Stimulated activated naive CD4-positive, alpha-beta T cell (primary cell): ENCODE data around the gene BPIFA3.
"Not testable (repeated sequence)": the region's sequence is repeated elsewhere in the genome, so short reads cannot be mapped to it uniquely, and the experiment has no call there.

Experiments used
- DNase-seq, 6 experiments: peaks; one replicate each; lab custom pipeline; 2025; lab: John Stamatoyannopoulos, UW

The BPIFA3 gene

DNA sequence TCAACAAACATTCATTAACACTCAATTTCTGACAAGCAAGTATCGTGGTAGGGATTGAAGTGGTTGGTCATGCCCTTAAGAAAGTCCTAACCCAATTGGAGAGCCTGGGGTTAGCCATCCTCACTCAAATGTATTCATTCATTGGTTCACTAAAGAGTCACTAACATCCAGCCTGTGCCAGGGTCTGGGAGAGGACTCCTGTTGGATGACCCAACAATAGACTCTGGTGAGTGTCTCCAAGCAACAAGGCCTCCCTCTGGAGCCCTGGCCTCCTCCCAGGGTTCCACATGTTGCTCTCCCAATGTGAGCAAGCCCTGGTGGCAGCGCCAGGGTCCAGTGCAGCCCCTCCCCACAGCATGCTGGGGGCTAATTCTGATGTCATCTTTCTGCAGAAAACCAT lies at the start of gene BPIFA3:
TSS of gene BPIFA3 (plus strand) at position 301 of the 400 bp plus-strand sequence. CDS start 185 bp downstream, outside the sequence.
- DNase-seq, result no peak

DNA sequence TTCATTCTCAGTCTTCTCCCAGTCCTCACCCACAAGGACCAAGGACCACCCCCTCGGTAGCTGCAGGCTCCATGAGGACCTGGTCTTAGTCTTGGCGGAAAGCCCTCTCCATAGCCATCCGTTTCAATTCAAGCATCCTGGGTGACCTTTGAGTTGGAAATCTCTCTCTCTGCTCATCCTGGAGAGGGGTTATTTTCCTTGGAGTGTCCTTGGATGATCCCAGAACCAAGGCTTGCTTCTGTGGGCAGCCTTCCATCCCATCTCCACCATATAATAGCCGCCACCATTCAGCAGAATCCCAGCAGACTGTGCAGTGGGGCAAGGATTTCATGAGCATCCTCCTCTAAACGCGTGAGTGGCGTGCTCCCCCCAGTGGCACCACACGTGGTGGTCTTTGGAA lies 49.3 kb upstream of the BPIFA3 start, which contains the start of gene BPIFA2:
TSS of gene BPIFA2 (plus strand) at position 301 of the 400 bp plus-strand sequence. CDS start 987 bp downstream, outside the sequence.
- DNase-seq, result no peak

DNA sequence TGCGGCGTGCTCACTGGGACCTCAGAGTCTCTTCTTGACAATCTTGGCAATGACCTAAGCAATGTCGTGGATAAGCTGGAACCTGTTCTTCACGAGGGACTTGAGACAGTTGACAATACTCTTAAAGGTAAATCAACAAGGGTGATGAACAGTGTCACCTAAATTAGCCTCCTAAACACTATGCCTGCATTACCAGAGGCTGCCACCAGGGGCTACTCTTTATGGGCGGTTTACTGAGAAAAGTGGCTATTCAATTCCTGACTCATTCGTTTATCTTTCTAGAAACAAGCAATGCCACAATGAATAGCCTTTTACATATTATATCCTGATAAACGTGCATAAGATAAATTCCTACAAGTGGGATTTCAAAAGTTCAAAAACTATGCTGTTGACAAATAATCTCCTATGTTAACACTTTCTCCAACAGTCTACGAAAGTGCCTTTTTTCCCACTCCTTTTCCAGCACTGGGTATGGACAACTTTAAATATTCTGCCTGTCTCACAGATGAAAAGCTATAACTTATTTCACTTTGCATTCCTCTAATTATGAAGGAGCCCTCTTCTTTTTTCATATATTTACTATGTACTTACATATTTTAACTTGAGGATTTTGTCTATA lies 47.9 kb upstream of the BPIFA3 start:
- DNase-seq, result no peak

DNA sequence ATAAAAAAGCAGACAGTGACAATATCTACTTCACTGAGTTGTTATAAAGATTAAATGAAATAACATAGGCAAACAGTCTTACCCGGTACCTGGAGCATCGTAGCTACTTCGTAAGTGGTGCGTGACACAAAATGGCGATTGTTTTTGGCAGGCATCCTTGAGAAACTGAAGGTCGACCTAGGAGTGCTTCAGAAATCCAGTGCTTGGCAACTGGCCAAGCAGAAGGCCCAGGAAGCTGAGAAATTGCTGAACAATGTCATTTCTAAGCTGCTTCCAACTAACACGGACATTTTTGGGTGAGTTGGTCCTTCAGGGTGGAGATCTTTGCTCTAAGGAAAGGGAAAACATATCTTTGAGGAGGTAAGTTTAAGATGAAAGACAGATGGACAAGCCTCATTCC lies 44.4 kb upstream of the BPIFA3 start:
- DNase-seq, result no peak

DNA sequence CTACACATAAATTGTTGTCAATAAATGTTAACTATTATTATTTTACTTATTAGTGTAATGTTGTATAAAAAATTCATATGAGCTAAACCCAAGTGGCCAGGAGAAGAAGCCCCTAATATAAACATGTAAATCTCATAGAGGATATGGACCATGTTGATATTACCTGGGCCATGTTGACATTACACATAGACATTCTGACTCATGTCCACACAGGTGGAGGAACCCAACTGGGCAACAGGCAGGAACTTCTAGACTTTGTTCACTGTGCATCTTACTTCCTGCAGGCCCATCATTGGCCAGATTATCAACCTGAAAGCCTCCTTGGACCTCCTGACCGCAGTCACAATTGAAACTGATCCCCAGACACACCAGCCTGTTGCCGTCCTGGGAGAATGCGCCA lies 42.0 kb upstream of the BPIFA3 start:
- DNase-seq, result no peak

DNA sequence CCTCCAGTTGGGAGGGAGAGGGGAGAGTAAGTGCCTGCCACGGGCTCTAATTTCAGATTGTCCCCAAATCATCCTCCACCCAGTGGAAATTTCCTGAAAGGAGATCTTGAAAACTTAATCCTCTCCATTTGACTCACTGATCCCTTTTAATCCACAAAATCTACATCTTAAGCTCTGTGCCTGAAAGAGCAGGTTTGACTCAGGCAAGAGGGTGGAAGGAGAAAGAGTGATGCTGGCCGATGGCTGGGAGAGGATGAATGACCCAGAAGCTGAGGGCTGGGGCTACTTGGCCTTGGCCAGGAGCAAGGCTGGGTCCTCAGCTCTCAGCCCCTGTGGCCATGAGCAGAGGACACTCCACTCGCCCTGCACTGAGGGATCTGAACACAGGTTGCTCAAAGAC lies 41.1 kb upstream of the BPIFA3 start:
- DNase-seq, result no peak

DNA sequence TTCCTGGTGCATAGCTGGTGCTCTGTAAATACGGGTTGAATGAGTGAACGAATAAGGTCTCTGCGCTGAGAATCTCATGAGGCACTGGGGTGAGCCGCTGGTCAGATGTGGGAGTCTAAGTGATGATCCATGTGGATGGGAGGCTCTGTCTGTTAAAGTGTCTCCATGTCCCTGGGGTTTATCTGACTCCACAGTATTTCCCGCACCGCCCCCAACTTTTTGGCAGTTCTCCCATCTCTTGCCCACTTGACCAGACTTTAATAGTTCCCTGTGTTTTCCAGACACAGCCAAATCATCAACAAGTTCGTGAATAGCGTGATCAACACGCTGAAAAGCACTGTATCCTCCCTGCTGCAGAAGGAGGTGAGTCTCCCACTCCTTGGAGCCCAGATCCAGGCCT lies 39.3 kb upstream of the BPIFA3 start:
- DNase-seq, result no peak

DNA sequence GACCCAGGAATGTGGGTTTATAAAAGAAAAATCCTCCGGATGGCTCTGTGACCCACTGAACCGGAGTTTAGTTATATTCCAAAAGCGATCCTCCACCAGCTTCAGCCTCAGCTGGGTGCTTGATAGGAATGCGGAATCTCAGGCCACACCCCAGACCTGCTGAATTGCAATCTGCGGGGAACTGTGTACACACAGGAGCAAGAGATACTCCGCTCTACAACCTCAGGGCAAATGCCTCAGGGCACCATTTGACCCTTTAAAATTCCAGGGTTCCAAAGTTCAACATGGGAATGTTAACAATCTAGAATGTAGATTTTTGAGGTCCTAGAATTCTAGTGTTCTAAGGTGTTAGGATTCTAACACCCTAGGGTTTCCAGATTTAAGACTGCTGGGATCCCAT lies 38.4 kb upstream of the BPIFA3 start:
- no peak for DNase-seq

DNA sequence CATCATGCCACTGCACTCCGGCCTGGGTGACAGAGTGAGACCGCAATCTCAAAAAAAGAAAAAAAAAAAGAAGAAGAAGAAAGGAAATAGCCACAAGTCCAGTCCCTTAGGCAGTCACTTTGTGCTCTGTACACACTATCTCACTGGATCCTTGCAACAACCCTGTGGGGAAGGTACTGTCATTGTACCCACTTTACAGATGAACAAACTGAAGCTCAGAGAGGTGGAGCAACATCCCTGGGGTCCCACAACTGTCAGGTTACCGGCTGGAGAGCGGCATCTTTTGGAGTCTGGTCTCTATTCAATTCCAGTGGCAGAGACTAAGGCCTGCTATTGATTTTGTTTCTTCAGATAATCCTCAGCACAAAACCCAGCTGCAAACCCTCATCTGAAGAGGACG lies 37.0 kb upstream of the BPIFA3 start:
- no peak for DNase-seq

DNA sequence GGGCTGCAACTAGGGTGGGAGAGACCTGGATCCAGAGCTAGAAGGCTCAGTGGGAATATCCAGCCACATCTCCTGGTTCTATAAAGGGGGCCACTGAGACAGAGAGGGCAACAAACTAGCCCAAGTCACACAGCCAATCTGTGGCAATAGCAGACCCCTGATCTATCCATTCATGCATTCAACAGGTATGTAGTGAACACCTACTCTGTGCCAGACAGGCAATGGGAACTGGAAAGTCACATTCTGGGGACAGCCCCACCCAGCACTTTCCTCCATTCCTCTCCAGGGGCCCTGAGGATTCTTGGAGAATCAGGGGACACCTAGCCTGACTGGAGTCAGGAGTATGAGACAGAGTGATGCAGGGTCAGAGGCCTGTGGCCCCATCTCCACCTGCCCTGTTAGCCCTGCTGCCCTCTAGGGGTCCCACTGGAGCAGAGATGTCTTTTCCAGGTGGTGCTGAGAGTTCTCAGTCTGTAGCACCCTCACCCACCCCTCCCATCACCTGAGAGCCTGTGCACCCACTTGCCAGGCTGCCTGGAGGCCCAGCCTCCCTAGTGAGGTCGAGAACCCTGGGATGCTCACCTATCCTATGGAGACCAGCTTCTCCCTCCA lies 35.6 kb upstream of the BPIFA3 start:
- DNase-seq, result no peak

DNA sequence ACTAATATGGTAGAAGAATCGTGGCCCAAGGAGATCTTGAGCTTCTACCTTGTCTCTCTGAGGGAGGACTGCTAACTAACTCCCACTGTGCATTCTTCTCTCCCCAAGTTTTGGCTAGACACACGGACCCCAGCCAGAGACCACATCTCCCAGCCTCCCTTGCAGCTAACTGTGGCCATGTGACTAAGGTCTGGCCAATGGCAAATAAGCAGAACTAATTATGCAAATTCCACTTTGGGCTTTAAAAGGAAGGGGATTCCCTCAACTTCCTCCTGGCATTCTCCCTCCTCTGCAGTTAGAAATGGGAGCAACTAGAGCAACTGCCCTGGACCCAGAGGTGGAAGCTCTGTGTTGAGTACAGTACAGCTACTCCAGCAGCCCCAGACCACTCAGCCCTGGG lies 33.8 kb upstream of the BPIFA3 start:
- DNase-seq, result no peak

DNA sequence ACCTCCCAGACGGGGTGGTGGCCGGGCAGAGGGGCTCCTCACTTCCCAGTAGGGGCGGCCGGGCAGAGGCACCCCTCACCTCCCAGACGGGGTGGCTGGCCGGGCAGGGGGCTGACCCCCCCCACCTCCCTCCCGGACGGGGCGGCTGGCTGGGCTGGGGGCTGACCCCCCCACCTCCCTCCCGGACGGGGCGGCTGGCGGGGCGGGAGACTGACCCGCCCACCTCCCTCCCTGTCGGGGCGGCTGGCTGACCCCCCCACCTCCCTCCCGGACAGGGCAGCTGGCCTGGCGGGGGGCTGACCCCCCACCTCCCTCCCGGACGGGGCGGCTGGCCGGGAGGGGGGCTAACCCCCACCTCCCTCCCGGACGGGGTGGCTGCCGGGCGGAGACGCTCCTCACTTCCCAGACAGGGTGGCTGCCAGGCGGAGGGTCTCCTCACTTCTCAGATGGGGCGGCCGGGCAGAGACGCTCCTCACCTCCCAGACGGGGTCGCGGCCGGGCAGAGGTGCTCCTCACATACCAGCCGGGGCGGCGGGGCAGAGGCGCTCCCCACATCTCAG lies 32.0 kb upstream of the BPIFA3 start:
- not testable (repeated sequence) for DNase-seq

DNA sequence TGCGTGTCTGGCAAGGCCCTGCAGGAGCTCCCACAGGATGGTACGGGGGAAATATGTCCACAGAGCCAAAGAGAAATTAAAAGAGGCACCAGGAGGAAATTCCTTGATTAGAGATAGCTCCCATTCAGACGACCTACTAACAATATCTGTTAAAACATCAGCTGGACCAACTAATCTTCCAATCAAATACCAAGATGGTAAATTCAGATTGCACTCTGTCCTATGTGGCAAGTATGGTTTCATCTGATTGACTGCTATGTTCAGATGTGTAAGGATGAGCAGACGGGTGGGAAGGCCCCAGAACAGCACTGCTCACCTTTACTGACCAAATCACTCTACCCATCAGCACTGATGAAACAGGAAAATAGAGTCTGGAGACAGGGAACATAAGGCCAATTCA lies 29.7 kb upstream of the BPIFA3 start:
- no peak for DNase-seq

DNA sequence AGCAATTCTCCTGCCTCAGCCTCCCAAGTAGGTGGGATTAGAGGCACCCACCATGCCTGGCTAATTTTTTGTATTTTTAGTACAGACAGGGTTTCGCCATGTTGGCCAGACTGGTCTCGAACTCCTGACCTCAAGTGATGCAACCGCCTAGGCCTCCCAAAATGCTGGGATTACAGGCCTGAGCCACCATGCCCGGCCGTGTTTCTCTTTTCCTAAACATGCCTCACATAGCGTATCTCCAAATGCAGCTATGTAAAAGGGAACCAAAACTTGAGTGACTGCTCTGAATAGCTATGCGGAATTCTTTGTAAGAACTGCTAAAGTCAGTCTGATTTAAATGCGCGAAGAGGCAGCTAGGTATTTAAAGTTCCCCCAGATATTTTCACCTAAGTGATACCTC lies 28.7 kb upstream of the BPIFA3 start:
- DNase-seq, result no peak

DNA sequence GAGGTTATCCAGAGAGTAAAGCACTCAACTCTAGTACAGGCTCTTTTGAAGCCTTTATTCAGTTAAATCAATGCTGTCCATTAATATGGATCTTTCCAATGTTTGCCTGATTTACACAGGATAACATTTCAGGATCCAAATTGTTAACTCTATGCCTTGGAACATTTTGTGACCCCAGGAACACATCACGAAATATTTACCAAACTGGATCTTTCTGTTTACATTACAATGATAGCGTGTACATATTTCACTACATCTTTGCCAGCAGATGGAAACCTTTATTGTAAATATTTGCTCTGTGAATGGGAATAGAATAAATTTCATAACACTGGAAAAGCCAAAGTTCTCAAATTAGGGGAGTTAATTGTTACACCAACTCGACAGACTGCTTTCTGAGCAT lies 25.7 kb upstream of the BPIFA3 start:
- no peak for DNase-seq

DNA sequence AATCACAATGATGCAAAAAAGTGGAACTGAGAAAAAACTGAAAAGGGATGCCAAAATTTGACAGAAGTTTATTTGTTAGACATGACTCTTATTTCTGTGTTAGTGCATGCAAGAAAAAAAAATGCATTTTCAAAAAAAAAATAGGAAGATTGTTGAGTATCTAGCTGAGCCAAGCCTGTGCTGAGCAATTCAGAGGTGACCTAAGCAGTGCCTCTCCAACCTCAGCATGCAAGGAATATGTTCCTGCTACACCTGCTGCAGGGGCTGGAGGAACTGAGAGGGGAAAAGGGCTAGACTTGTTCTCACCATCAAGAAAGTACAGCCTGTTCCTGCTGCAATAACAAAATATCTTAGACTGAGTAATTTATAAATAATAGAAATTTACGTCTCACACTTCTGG lies 25.2 kb upstream of the BPIFA3 start:
- DNase-seq, result no peak

DNA sequence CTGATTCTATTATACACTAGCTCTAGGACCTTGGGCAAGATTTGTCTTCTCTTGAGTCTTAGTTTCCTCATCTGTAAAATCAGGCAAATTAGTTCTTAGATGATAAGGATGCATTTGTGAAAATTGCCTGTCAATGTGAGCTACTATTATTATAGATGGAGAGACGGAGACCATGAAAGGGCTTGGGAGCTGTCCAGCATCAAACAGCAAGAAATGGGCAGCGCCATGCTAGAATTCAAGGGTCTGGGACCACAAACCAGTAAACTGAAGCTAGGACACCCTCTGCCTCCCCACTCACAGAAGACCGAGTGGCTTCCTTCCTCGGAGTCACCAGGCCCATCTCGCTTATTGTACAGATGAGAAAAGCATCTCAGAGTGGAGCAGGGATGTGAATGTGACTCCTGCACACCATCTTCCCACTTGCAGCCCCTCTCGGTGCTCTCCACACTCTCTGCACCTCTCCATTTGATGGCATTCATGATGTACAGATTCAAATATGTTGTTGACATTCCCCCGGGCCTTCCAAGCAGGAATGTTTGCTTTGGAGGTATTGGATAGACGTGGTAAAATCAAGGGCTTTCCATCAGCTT lies 24.1 kb upstream of the BPIFA3 start:
- no peak for DNase-seq

DNA sequence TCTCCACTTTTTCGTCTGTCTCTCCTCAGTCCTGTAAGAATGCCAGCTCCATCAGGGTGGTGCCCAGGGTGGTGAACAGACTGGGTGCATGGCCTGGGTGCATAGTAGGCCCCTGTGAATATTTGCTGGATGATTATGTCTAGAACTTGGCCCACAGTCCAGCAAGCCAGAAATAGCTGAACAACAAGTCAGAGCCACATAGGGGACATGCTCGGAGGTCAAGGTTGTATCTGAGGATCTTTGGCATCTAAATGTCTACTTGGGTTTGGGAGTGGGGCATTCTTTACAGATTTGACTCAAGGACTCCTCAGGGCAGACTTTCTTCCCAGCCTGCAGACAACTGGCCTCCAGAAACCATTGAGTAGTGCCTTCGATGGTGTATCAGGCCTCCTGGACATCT lies 18.1 kb upstream of the BPIFA3 start:
- DNase-seq, result no peak

DNA sequence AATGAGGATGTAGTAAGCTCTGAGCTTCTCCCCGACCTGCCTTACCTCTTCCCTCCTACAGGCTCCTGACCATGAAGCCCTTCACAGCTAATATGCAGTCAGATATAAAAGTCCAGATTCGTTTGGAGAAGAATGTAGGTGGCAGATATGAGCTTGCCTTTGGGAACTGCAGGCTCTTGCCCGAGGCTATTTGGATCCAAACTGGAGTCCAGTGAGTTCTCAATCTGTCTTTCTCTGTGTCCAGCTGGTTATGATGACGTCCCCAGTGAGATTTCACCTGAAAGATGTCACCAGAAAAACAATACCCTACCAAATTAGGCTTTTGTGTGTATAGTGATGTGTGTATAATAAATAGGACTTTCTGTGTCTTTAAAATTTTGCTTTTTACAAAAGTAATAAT lies 14.7 kb upstream of the BPIFA3 start:
- no peak for DNase-seq

DNA sequence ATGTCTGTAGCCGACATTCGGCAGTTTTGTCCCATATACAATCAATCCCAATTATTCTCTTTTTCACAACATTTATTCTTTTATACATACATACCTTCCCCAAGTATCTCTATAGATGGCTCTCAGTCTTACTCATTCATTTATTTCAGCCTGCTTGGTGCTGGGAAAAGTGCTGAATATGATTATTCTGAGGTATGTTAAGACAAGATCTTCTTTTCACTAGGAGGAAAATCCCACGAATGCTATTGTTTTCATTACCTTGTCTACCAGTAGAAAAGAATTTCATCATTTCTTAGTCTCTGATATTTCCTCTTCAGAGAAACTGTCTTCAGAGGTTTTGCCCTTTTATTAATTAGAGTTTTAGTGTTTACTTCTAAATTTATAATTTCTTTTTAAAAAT lies 13.7 kb upstream of the BPIFA3 start:
- no peak for DNase-seq

DNA sequence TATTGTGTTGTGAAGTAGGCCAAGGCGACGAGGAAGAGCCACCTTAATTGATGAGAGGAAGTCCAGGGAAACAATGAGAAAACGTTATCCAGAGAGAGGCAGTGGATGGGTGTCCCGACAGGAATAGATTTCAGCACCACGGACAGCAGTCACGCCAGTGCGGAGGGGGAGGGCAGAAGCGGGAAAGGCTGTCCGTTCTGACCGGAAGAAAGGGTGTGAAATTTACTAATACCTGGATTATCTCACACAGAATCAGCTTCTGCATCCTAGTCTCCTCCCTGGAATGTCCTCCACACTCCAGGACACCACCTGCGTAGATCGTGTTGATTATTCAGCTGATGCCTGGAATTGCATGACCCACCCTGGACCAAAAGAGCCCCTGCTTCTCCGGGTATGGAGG lies 7.4 kb upstream of the BPIFA3 start:
- peak in 3 of 6 experiments; percentile 5 to 24 (median 16) for DNase-seq

DNA sequence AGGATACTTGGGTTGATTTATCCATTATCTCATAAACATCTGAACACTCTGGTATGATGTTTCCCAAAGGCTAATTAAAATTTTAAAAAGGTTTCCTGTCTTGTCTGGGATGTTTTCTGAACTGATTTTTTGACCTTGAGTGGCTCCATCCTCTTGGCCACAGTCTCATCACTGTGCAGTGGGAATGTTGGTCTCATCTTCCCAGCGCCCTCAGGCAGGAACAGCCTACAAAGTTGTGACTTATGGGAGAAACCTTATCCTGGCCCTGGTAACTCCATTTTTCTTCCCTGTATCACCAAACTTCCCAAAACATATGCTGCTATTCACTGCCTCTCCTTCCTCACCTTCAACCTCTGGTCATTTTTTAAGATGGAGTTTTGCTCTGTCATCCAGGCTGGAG lies 6.8 kb upstream of the BPIFA3 start:
- DNase-seq, result no peak

DNA sequence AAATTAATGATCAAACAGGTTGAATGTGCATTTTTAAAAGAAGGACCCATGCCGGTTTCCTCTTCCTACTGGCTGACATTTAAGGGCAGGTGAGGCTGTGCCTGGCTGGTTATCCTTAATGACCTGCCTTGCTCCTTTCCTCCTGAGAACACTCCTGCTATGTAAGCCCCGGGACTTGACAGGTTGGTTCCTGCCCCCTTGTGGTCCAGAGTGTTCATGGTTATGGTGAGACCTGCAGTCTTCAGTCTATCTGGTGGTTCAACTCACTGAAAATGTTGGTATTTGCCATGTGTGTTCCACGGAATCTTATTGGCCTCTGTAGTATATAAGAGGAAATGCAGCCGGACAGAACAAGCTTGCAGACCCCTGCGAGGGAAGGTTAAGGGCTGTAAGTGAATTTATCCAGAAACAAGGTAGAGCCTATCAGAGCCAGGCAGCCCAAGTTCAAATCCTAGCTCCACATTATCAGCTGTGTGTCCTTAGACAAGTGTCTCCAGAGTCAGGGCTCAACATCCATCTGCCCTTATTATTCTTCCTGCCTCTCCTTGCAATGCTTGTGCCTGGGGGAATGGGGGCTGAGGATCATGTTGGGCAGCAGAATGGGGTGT lies 5.2 kb upstream of the BPIFA3 start:
- peak in 2 of 6 experiments; percentile 10 to 15 for DNase-seq
